GM19328 (cell line): Measurements from ENCODE around the gene TEF.
A peak's percentile ranks its signal among the peaks of the same experiment; 100 is the strongest.

Source experiments
- ATAC-seq: cut with Tn5 transposase; IDR thresholded peaks from one replicate; pipeline ENCODE4 v1.9.1; 2021; ENCODE audit warnings: mild to moderate bottlenecking, moderate library complexity; ENCODE audit not compliant: unreplicated experiment

The TEF gene

DNA sequence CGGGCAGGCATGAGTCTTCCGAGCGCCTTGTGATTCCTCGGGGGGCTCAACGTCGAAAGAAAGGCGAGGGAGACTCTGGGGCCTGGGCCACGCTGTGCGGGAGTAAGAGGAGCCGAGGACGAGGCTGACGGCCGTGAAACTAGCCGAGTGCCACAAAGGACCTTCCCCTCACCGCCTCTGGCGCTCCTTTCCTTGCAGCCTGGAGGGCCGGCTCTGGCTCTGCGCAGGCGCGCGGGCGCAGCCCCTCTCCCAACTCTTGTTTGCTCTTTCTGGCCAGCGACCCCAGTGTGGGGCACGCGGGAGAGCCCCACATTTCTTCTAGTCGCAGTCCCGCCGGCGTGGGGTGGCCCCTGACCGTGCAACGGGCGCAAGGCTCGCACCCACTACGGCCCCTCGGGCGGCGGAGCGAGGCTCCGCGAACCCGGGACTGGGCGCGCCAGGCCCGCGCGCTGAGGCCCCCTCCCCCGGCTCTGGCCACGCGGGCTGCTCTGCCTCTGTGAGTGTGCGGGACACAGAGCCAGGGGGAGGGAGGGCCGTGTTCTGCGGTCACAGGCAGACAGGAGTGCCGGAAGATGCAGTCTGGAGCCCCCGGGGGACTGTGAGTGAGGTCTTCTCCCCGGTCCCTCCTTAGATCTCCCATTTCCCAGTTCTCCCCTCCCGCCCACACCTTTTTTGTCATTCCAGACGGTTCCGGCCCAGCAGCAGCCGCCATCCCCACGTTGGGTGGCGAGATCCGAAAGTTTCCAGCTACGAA, 65.9 kb downstream of the TEF start:
- ATAC-seq = no peak

DNA sequence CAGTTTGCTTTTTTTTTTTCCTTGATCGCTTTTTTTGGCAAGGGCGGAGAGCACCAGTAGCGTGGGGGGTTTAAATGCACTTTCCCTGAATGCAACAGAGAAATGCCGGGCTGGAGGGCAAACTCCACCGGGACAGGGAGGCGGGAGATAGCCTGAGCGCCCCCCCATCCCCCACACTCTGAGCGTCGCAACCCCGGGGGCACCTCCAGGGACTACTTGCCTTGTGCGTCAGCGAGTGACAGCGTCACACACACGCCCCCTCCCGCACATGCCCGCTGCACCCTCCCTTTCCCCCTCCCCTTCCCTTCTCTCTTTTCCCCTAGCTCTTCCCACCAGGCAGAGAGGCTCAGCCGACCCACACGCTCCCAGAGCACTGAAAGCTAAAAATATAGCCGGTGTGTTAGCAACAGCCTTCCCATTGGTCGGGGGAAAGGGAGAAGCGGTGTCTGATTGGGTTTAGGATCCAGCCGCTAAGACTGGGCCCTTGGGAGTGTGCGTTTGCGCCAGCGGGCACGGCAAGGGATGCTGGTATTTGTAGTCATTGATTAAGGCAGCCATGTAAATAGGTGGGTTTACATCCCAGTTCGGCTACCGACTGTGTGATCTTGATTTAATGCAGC, 66.6 kb downstream of the TEF start:
- ATAC-seq = peak; percentile 44
